KMS-11 (cell line): ENCODE results near the gene DNAH6.

ENCODE experiments used
- H2AFZ ChIP-seq: fragments of 200-600 bp; sonication (generic); 2 replicates; pipeline ENCODE4 v1.6.1; 2016; ENCODE audit warnings: antibody characterized with exemption, mixed run types, low read depth
- H3K27ac ChIP-seq: fragments of 200-600 bp; sonication (generic); 2 replicates; pipeline ENCODE4 v1.6.1; 2016; ENCODE audit warnings: mild to moderate bottlenecking, mixed run types
- H3K27me3 ChIP-seq: fragments of 200-600 bp; sonication (generic); 2 replicates; pipeline ENCODE4 v1.6.1; 2017; ENCODE audit warnings: mild to moderate bottlenecking, low read depth, mixed run types, moderate library complexity; ENCODE audit not compliant: insufficient read depth
- H3K36me3 ChIP-seq: fragments of 200-600 bp; sonication (generic); 2 replicates; pipeline ENCODE4 v1.6.1; 2017; ENCODE audit warnings: mild to moderate bottlenecking, mixed run types; ENCODE audit not compliant: insufficient read depth
- H3K4me1 ChIP-seq: fragments of 200-600 bp; sonication (generic); 2 replicates; pipeline ENCODE4 v1.6.1; 2016; ENCODE audit warnings: mild to moderate bottlenecking, low read depth, mixed run types; ENCODE audit not compliant: poor library complexity, severe bottlenecking
- H3K4me2 ChIP-seq: fragments of 200-600 bp; sonication (generic); 2 replicates; pipeline ENCODE4 v1.7.0; 2016; ENCODE audit warnings: mild to moderate bottlenecking, mixed run types
- H3K4me3 ChIP-seq: fragments of 200-600 bp; sonication (generic); IDR thresholded peaks from 2 replicates; pipeline ENCODE4 v1.6.1; 2017; ENCODE audit warnings: low read depth, low read length, mixed read lengths; ENCODE audit not compliant: insufficient read depth
- H3K79me2 ChIP-seq: fragments of 200-600 bp; sonication (generic); 2 replicates; pipeline ENCODE4 v1.6.1; 2016; ENCODE audit warnings: low read depth, mixed run types; ENCODE audit not compliant: insufficient read depth
- H3K9ac ChIP-seq: fragments of 200-600 bp; sonication (generic); 2 replicates; pipeline ENCODE4 v1.6.1; 2016; ENCODE audit warnings: mild to moderate bottlenecking, mixed run types
- H4K20me1 ChIP-seq: fragments of 200-600 bp; sonication (generic); 2 replicates; pipeline ENCODE4 v1.6.1; 2016; ENCODE audit warnings: mild to moderate bottlenecking, mixed run types; ENCODE audit not compliant: insufficient read depth
- TF ChIP-seq, protein P1 (sequence below): fragments of 200-600 bp; sonication (generic); conservative IDR thresholded peaks from 2 replicates; pipeline ENCODE4 v1.6.1; 2017; ENCODE audit warnings: low read depth, mild to moderate bottlenecking, antibody characterized with exemption, low read length, moderate library complexity, mixed read lengths

The DNAH6 gene

GRCh38 chr2:84841577-84841976 is 325.3 kb downstream of the DNAH6 start:
- no peaks in the 10 kb centered on the region for H3K79me2 ChIP-seq
- H3K27me3 ChIP-seq, result no peaks in the 10 kb centered on the region
- no peaks in the 10 kb centered on the region for H3K36me3 ChIP-seq
- H2AFZ ChIP-seq, result no peak overlapping the region
- TF ChIP-seq, protein P1, sequence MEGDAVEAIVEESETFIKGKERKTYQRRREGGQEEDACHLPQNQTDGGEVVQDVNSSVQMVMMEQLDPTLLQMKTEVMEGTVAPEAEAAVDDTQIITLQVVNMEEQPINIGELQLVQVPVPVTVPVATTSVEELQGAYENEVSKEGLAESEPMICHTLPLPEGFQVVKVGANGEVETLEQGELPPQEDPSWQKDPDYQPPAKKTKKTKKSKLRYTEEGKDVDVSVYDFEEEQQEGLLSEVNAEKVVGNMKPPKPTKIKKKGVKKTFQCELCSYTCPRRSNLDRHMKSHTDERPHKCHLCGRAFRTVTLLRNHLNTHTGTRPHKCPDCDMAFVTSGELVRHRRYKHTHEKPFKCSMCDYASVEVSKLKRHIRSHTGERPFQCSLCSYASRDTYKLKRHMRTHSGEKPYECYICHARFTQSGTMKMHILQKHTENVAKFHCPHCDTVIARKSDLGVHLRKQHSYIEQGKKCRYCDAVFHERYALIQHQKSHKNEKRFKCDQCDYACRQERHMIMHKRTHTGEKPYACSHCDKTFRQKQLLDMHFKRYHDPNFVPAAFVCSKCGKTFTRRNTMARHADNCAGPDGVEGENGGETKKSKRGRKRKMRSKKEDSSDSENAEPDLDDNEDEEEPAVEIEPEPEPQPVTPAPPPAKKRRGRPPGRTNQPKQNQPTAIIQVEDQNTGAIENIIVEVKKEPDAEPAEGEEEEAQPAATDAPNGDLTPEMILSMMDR, result no peak
- H3K4me3 ChIP-seq, result no peak overlapping the region
- H4K20me1 ChIP-seq, result no peaks in the 10 kb centered on the region
- no peak overlapping the region for H3K4me2 ChIP-seq
- H3K27ac ChIP-seq, result no peak overlapping the region
- no peaks in the 10 kb centered on the region for H3K4me1 ChIP-seq
- H3K9ac ChIP-seq, result no peak overlapping the region

GRCh38 chr2:84844141-84844540 is 327.8 kb downstream of the DNAH6 start:
- Histone ChIP-seq H3K9ac (no peak overlapping the region), H4K20me1 (no peaks in the 10 kb centered on the region), H2AFZ (no peak overlapping the region), H3K4me1 (no peaks in the 10 kb centered on the region), H3K27me3 (no peaks in the 10 kb centered on the region), H3K4me3 (no peak overlapping the region), H3K36me3 (no peaks in the 10 kb centered on the region), H3K79me2 (no peaks in the 10 kb centered on the region), H3K4me2 (no peak overlapping the region), H3K27ac (no peak overlapping the region)
- TF ChIP-seq, protein P1, result no peak

- Histone ChIP-seq H3K4me2 (no peak overlapping the region), H3K36me3 (no peaks in the 10 kb centered on the region), H3K27ac (no peak overlapping the region), H3K4me1 (no peaks in the 10 kb centered on the region), H4K20me1 (no peaks in the 10 kb centered on the region), H2AFZ (no peak overlapping the region), H3K9ac (no peak overlapping the region), H3K4me3 (no peak overlapping the region), H3K27me3 (no peaks in the 10 kb centered on the region), H3K79me2 (no peaks in the 10 kb centered on the region)
- TF ChIP-seq, protein P1, result no peak
These were observed 329.9 kb downstream of the DNAH6 start for GRCh38 chr2:84846041-84846663.

DNA sequence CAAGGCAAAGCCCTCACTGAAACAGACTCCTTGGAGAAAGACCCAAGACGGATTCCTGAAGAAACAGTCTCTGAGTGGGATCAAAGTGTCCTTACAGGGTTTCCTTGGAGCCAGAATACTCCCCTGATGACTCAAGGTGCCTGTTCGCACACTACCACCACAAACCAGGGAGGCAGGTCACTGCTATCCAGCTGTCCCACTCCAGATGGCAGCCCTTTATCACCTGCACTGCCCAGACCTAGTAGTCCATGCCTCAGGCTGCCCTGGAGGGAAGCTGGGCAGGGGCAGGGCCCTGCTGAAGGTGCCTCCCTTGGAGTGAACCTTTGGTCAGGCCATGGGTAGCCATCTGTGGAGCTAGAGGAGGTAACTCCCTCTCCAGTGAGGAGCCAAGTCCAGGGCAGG is 330.4 kb downstream of the DNAH6 start:
- Histone ChIP-seq H3K4me3 (no peak overlapping the region), H3K79me2 (no peaks in the 10 kb centered on the region), H3K36me3 (no peaks in the 10 kb centered on the region), H4K20me1 (no peaks in the 10 kb centered on the region), H3K27ac (no peak overlapping the region), H3K9ac (no peak overlapping the region), H3K4me2 (no peak overlapping the region), H3K27me3 (no peaks in the 10 kb centered on the region), H3K4me1 (no peaks in the 10 kb centered on the region), H2AFZ (no peak overlapping the region)
- TF ChIP-seq, protein P1, result no peak
